22Rv1 (cell line): ENCODE data around the gene HPCA.

ENCODE experiments used
- ZFX ChIP-seq: fragments of 450-650 bp; IDR thresholded peaks from 2 replicates; pipeline ENCODE4 v1.6.1; 2017; ENCODE audit warnings: antibody characterized with exemption, borderline replicate concordance
- TF ChIP-seq, protein P1 (sequence below): fragments of 450-650 bp; IDR thresholded peaks from 2 replicates; pipeline ENCODE4 v1.5.1; 2017; ENCODE audit warnings: mild to moderate bottlenecking

DNA sequence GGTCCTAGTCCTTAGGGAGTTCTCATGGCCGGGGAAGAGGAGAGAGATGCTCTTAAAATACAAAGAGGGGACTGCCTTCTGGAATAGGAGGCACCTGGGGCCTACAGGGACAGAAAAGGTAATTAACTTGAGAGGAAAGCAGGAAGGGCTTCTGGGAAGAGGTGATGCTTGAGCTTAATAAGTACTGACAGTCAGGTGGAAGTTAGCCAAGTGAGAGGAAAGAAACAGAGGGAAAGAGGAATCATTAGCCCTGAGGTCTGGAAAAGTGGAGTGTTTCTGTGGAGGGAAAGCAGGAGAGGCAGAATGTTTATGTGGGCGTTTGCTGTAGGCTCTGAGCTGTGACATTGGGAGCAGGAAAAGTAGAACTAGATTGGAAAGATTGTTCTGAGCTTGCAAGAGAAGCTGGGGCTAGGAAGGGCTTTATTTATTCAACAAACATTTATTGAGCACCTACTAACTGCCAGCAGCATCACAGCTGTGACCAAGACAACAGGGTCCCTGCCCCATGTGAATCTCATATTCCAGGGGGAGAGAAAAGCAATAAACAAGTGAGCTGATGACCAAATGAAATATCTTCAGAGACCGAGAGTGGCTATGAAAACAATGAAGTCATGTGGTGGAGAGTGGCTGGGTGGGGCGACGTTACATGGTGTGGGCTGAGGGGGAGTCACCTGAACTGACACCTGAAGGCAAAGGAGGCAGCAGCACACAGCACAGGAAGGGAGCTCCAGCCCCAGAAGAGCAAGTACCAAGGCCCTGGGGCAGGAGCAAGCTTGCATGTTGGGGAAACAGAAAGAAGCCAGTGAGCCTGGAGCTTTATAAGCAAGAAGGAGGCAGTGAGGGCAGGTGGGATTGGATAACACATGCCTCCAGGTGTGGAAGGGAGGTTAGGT, 11.2 kb upstream of the HPCA start:
- TF ChIP-seq, protein P1, sequence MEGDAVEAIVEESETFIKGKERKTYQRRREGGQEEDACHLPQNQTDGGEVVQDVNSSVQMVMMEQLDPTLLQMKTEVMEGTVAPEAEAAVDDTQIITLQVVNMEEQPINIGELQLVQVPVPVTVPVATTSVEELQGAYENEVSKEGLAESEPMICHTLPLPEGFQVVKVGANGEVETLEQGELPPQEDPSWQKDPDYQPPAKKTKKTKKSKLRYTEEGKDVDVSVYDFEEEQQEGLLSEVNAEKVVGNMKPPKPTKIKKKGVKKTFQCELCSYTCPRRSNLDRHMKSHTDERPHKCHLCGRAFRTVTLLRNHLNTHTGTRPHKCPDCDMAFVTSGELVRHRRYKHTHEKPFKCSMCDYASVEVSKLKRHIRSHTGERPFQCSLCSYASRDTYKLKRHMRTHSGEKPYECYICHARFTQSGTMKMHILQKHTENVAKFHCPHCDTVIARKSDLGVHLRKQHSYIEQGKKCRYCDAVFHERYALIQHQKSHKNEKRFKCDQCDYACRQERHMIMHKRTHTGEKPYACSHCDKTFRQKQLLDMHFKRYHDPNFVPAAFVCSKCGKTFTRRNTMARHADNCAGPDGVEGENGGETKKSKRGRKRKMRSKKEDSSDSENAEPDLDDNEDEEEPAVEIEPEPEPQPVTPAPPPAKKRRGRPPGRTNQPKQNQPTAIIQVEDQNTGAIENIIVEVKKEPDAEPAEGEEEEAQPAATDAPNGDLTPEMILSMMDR: no peak
- no peak for TF ChIP-seq ZFX
